Amniotic stem cell (primary cell): Measurements from ENCODE around the gene MIGA2.

Source experiments
- DNase-seq: peaks from one replicate; lab custom pipeline; 2025; lab: John Stamatoyannopoulos, UW

MIGA2 gene

GRCh38 chr9:129037767-129038098, 1.3 kb downstream of the MIGA2 start:
- no peak for DNase-seq

DNA sequence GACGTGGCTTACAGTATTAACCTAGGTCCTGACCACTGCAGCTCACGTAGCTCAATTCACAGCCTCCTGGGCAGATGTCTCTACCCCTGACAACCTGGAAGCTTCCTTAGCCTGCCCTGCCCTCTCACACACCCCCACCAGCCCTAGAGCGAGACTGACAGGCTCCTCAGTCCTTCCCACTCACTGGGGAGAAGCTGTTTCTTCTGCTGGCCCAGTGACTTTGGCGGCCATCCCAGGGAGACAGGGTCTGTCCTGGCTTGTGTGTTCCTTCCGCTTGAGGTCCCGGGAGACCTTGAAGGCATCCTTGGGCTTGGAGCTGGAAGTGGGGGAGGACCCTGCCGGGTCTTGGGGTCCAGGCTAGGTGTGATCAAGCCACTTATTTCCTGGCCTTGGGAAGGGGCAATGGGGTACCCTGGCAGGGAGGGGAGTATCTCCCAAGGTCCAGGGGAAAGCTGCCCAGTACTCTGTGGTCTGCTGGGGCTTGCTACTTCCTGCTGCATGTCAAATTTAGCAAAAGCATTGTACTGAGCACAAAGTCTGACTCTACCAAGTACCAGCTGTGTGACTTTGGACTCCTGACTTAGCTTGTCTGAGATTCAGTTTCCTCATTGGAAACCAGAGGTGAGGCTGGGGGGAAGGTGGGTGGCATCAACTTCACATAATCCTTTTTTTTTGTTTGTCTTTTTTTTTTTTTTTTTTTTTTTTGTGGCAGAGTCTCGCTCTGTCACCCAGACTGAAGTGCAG, 1.9 kb downstream of the MIGA2 start:
- DNase-seq: no peak

GRCh38 chr9:129040113-129040643, 3.8 kb downstream of the MIGA2 start:
- no peak for DNase-seq

GRCh38 chr9:129042016-129042415, 5.6 kb downstream of the MIGA2 start:
- no peak for DNase-seq

- no peak for DNase-seq
Observed at GRCh38 chr9:129052592-129052991, 16.2 kb downstream of the MIGA2 start.

DNA sequence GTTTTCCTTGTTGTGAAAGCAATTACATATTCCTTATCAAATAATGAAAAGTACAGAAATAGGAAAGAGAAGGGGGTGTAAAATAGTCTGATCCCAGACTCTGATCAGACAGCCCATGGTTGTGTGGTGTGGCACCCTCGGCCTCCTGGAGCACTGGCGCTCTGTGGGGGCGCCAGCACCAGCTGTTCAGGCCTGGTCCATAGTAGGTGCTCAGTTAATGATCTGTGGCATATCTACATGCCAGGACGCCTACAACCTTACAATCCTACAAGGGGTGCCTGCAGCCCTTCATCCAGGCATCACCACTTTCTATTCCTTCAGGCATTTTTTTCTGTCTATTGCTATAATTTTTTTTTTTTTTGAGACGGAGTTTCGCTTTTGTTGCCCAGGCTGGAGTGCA, 16.6 kb downstream of the MIGA2 start:
- no peak for DNase-seq

GRCh38 chr9:129054163-129054851, 17.9 kb downstream of the MIGA2 start:
- DNase-seq: no peak

DNA sequence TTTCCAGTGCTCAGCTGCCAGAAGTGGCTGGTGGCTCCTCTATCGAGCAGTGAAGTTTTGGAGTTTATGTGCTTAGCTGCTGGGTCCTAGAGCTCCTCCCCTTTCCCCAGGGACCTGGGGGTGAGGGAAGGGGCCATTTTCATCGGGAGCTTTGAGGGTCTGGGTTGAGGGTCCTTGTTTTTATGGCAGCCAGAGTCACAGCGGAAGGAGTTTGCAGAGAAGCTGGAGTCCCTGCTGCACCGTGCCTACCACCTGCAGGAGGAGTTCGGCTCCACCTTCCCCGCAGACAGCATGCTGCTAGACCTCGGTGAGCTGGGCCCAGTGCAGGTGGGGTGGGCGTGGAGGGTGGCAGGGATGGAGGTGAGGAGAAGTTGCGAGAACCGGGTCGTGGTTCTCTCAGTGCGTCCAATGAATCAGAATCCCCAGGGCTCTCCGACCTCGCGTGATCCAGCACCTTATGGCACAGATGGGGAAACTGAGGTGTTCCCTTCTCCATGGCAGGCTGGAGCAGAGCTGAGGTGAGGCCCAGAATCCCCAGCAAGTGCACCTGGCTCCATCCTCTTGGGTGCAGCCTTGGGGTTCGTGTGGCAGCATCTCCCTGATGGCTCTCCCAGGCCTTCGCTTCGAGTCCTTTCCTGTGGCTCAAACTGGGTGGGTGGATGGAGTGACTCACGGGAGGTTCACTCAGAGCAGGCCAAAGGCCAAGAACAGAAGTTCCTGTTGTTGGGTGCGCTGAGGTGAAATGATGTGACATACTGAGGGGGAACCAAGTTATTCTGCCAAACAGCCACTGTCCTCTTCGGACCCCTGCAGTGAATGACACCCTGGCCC, 22.8 kb downstream of the MIGA2 start:
- DNase-seq: no peak

DNA sequence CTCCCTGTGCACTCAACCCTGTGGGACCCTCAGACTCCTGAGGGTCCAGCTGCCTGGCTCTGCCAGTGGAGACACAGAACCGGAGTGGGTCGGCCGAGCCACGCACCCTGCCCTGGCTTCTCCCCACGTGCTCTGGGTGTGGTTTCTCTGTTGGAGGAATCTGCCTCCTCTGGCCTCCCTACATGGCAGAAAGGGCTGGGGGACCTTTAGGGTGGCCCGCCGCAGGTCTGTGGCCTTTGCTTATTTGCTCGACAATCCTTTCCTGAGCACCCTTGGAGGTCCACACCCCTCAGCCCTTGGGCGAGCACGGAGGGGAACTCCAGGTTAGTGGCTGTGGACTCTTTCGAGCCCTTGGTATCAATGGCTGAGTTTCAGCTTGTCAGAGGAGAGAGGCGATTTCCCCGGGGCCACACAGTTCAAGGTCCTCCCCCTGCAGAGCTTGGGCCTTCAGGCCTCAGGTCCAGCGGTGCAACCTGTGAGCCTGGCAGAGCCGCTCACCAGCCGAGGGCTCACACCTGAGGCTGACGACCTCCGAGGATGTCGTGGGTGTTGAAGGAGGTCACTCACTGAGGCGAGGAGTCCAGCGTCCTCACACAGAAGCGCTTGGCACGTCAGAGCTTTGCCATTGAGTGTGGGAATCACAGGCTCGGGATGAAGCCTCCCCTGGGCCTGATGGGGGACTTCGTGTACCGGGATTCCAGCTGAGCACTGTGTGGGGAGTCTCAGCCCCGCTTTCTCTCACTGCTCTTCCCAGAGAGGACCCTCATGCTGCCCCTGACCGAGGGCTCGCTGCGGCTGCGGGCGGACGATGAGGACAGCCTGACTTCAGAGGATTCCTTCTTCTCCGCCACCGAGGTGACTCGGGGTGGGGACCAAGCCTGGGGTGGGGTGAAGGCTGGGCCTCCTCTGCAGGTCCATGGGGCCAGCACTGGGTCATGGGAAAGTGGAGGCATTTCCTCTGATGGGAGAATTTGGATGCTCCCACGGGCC, 23.7 kb downstream of the MIGA2 start:
- no peak for DNase-seq

DNA sequence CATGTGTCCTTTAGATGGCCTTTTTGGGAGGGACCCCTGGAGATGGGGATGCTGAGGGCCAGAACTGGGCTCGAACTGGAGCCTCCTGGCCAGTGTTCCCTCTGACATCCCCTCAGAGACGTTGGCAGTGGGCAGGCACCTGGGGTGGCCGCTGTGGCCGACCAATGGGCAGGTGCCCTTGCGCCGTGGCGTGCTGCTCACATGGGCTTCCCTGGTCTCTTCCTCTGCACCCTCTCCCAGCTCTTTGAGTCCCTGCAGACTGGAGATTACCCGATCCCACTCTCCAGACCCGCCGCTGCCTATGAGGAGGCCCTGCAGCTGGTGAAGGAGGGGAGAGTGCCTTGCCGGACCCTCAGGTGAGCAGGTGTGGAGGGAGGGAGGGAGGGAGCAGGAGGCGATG, 24.6 kb downstream of the MIGA2 start:
- no peak for DNase-seq

GRCh38 chr9:129063061-129063460, 26.6 kb downstream of the MIGA2 start:
- DNase-seq: no peak

DNA sequence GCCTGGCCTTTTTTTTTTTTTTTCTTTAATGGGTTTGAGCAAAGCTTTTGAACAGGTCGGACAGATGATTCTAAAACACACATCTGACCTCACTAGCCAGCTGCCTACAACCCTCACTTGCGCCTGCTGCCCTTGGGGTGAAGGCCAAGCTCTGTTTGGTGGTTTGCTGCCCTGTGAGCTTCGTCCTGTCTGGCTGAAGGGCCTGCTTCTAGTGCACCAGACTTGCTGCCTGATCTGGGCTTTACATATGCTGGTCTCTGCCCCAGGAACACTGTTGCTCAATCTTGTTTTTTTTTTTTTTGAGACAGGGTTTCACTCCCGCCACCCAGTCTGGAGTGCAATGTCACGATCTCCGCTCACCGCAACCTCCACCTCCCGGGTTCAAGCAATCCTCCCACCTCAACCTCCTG, 28.1 kb downstream of the MIGA2 start:
- DNase-seq: no peak

DNA sequence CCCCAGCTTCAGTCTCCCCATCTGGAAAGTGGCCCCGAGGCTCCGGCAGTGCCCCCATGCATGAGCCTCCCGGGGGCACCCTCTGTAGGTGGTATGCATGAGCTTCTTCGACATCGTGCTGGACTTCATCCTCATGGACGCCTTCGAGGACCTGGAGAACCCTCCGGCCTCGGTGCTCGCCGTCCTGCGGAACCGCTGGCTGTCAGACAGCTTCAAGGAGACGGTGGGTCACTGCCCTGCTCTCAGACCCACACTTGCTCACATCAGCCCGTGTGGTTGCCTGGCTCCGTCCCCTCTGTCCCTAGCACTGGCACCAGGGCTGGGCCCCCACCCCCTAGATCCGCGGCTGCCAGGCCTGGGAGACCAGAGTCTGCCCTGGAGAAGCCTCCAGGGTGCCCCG, 31.7 kb downstream of the MIGA2 start:
- DNase-seq: no peak

- DNase-seq: no peak
Observed at GRCh38 chr9:129068990-129069861, 32.8 kb downstream of the MIGA2 start.

- DNase-seq: no peak
Observed at GRCh38 chr9:129069862-129070641, 33.6 kb downstream of the MIGA2 start.

GRCh38 chr9:129070696-129071525, 34.5 kb downstream of the MIGA2 start:
- no peak for DNase-seq

- no peak for DNase-seq
Observed at GRCh38 chr9:129071526-129072126, 35.2 kb downstream of the MIGA2 start.

DNA sequence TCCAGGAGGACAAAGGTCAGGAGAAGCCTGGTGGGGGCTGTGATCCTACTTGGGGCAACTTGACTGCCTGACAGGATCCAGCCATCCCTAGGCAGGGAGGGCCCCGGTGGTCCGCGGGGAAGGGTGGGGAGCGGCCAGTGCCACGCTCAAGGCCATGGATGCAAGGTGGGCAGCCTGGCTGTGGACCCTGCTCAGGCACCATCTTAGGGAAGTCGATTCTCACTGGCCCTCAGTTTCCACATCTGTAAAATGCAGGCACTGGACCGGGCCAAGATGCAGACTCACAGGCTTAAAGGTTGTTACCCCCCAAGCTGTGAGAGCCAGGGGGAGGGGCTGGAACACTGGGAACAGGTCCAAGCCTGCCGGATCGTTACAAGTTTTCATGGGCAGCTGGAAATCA, 35.7 kb downstream of the MIGA2 start:
- no peak for DNase-seq
